Suprapubic skin (tissue), 4 donors: ENCODE measurements around the gene HMCN1. TPM values are rescaled to one million over a fixed set of nuclear protein-coding genes. Genes with fewer than 3 reads are reported as not detected.

Experiments used
- DNase-seq, 2 donors: peaks; one replicate each; pipeline ENCODE4 v3.0.0-alpha.2; 2019; ENCODE audit warnings: low spot score in 2 of 2
- H3K27ac ChIP-seq: fragments of 200-600 bp; sonication (generic); one replicate; pipeline ENCODE4 v1.5.1; 2019
- H3K27me3 ChIP-seq: fragments of 200-600 bp; sonication (generic); one replicate; pipeline ENCODE4 v1.5.1; 2019
- H3K36me3 ChIP-seq: fragments of 200-600 bp; sonication (generic); one replicate; pipeline ENCODE4 v1.5.1; 2019
- H3K4me1 ChIP-seq: fragments of 200-600 bp; sonication (generic); one replicate; pipeline ENCODE4 v1.5.1; 2019
- H3K4me3 ChIP-seq: fragments of 200-600 bp; sonication (generic); one replicate; pipeline ENCODE4 v1.5.1; 2019; ENCODE audit warnings: mild to moderate bottlenecking
- H3K9me3 ChIP-seq: fragments of 200-600 bp; sonication (generic); one replicate; pipeline ENCODE4 v1.5.1; 2019
- EP300 ChIP-seq: sonication (generic); formaldehyde crosslinking; IDR thresholded peaks from one replicate; pipeline ENCODE4 v1.6.1; 2017; ENCODE audit warnings: antibody characterized with exemption
- POLR2A ChIP-seq, 2 donors: fragments of 450-650 bp; IDR thresholded peaks; one replicate each; pipeline ENCODE4 v1.6.1; 2017; ENCODE audit warnings: antibody characterized with exemption in 2 of 2, mild to moderate bottlenecking in 2 of 2, moderate library complexity in 2 of 2
- POLR2AphosphoS5 ChIP-seq, 3 donors: sonication (generic); formaldehyde crosslinking; IDR thresholded peaks; one replicate each; pipeline ENCODE4 v1.6.1; 2017; ENCODE audit warnings: antibody characterized with exemption in 3 of 3
- WGBS: methylation state at CpG from one replicate; pipeline ENCODE4 v1.1.5; 2018; 5-methylcytosine and 5-hydroxymethylcytosine counted together
- total RNA-seq, 4 donors: library from RNA; depleted of rRNA; stranded (reverse); fragments of >200 nt; gene quantifications; one replicate each; pipeline ENCODE4 v1.1.0, GENCODE V29; 2016
- TF ChIP-seq, protein P1 (sequence below), 2 donors: fragments of 200-600 bp in 1 of 2; fragments of 450-650 bp in 1 of 2; sonication (generic) in 1 of 2; IDR thresholded peaks; one replicate each; pipeline ENCODE4 v1.5.1; 2016 to 2019; ENCODE audit warnings: antibody characterized with exemption in 2 of 2, mild to moderate bottlenecking in 1 of 2, moderate library complexity in 1 of 2

Gene HMCN1
- total RNA-seq, 4 donors from 2014 or later, result 2.2 to 5.6 (median 3.7) TPM

DNA sequence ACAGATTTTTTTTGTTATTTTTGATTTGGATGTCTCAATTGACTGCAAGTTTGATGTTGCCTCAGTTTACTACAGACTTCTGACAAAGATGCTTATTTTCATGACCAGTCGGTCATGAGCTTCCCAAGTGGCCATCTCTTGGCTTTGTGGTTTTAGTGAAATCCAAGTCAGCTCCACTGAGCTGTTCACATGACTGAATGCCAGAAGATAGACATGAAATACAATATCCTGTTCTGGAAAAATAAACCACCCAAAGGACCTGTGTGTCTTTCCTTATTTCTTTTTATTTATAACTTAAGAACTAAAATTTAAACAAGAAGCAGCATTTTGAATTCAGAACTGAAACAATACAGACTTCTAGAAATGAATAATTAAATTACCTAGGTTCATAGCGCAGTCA lies 89.3 kb downstream of the HMCN1 start:
- Histone ChIP-seq H3K27me3 (no peaks in the 10 kb centered on the region), H3K27ac (no peak overlapping the region), H3K9me3 (no peaks in the 10 kb centered on the region), H3K4me1 (peaks cover 4% of the 10 kb centered on the region), H3K4me3 (no peak overlapping the region), H3K36me3 (no peaks in the 10 kb centered on the region)
- no peak for DNase-seq
- 80% methylated on average over 2 of the region's 2 CpGs for WGBS
- no peak for TF ChIP-seq POLR2AphosphoS5 (IDR thresholded peaks at IDR 0.05)
- no peak for TF ChIP-seq EP300
- TF ChIP-seq, protein P1, sequence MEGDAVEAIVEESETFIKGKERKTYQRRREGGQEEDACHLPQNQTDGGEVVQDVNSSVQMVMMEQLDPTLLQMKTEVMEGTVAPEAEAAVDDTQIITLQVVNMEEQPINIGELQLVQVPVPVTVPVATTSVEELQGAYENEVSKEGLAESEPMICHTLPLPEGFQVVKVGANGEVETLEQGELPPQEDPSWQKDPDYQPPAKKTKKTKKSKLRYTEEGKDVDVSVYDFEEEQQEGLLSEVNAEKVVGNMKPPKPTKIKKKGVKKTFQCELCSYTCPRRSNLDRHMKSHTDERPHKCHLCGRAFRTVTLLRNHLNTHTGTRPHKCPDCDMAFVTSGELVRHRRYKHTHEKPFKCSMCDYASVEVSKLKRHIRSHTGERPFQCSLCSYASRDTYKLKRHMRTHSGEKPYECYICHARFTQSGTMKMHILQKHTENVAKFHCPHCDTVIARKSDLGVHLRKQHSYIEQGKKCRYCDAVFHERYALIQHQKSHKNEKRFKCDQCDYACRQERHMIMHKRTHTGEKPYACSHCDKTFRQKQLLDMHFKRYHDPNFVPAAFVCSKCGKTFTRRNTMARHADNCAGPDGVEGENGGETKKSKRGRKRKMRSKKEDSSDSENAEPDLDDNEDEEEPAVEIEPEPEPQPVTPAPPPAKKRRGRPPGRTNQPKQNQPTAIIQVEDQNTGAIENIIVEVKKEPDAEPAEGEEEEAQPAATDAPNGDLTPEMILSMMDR (IDR thresholded peaks at IDR 0.05), result no peak
- TF ChIP-seq POLR2A (IDR thresholded peaks at IDR 0.05), result no peak

DNA sequence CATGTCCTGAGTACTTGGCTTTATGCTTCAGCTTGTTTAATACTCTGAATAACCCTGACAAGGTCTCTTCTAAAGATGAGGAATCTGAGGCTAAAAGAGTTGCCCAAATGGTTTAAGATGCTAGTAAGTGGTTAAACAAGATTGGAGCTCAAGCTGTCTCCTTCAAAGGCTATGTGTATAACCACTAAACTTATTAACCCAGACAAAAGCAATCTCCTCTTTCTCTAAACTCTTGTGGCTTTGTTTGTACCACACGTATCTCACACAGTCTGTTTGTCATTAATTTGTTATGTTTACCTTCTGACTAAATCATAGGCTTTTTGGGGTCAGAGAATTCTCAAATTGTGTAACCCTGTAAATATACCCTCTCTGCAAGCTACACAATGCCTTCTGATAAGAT lies 89.9 kb downstream of the HMCN1 start:
- DNase-seq, result no peak
- H3K36me3 ChIP-seq, result no peaks in the 10 kb centered on the region
- no peak overlapping the region for H3K27ac ChIP-seq
- no peak overlapping the region for H3K4me3 ChIP-seq
- H3K9me3 ChIP-seq, result no peaks in the 10 kb centered on the region
- WGBS, result 69% methylated on average over 1 of the region's 1 CpG
- no peaks in the 10 kb centered on the region for H3K27me3 ChIP-seq
- peaks cover 4% of the 10 kb centered on the region for H3K4me1 ChIP-seq
- no peak for TF ChIP-seq POLR2A (IDR thresholded peaks at IDR 0.05)
- TF ChIP-seq, protein P1 (IDR thresholded peaks at IDR 0.05), result no peak
- TF ChIP-seq POLR2AphosphoS5 (IDR thresholded peaks at IDR 0.05), result no peak
- no peak for TF ChIP-seq EP300

DNA sequence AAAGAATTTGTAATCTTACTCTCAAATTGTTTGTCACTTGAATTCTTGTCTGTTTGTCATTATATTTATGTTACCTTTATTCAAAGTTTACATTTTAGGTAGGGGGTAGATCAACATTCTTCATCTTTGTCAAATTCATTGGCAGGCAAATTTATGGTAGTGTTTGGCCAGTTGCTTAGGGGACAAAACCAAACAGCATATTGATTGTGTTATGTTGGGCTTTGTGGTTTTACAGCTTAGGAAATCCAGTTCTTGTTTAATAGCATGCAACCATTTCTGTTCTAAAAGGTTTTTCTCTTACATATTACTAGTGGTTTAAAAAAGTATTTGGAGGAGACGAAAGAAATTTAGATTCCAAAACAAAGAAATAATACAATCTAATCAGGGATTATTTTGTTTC lies 91.4 kb downstream of the HMCN1 start:
- no peak overlapping the region for H3K4me3 ChIP-seq
- H3K27ac ChIP-seq, result no peak overlapping the region
- DNase-seq, result no peak
- no peaks in the 10 kb centered on the region for H3K27me3 ChIP-seq
- 55% methylated on average over 1 of the region's 1 CpG for WGBS
- no peaks in the 10 kb centered on the region for H3K36me3 ChIP-seq
- H3K9me3 ChIP-seq, result no peaks in the 10 kb centered on the region
- peaks cover 4% of the 10 kb centered on the region for H3K4me1 ChIP-seq
- TF ChIP-seq POLR2AphosphoS5 (IDR thresholded peaks at IDR 0.05) (no peak), POLR2A (IDR thresholded peaks at IDR 0.05) (no peak)
- TF ChIP-seq, protein P1 (IDR thresholded peaks at IDR 0.05), result no peak

DNA sequence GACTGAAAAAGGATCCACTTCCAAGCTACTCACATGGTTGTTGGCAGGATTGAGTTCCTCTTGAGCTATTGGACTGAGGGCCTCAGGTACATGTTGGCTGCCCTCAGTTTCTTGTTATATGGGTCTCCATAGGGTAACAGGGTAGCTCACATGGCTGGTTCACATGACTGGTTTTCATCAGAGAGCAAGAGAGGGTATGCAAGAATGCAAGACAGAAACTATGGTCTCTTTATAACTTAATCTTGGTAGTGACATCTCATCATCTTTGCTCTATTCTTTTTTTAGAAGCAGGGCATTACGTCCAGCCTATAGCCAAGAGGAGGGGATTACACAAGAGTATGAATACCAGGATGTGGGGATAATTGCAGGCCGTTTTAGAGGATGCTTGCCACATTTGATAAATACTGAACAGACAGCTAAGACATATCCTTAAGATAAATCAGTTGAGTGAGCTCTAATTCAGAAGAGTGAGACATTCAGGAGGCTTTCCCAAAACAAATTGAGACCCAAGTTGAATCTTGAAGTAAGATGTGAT lies 100.2 kb downstream of the HMCN1 start:
- no peaks in the 10 kb centered on the region for H3K9me3 ChIP-seq
- H3K27ac ChIP-seq, result no peak overlapping the region
- H3K27me3 ChIP-seq, result no peaks in the 10 kb centered on the region
- no peaks in the 10 kb centered on the region for H3K36me3 ChIP-seq
- H3K4me1 ChIP-seq, result no peaks in the 10 kb centered on the region
- TF ChIP-seq POLR2A (IDR thresholded peaks at IDR 0.05) (no peak), EP300 (no peak), POLR2AphosphoS5 (IDR thresholded peaks at IDR 0.05) (no peak)
- TF ChIP-seq, protein P1 (IDR thresholded peaks at IDR 0.05), result no peak
- DNase-seq, result no peak
- 71% methylated on average over 2 of the region's 2 CpGs for WGBS
- no peak overlapping the region for H3K4me3 ChIP-seq

DNA sequence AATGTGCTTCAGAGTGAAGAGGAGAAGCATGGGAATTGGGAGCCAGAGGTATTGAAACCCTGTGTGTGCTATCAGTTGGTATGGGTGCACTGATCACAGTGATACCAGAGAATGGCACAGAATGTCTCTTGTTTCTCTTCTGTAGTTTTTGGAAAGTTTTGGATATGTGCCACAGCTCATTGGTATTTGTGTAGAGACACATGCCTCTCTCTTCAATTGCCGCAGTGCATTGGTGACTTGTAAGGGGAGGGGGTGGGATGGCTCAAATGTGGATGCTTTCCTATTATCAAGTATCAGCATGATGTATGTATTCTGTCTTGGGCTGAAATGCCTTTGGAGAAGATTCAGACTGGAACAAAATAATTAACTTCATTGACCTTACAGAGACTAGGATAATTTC lies 101.0 kb downstream of the HMCN1 start:
- Histone ChIP-seq H3K4me1 (no peaks in the 10 kb centered on the region), H3K36me3 (no peaks in the 10 kb centered on the region), H3K4me3 (no peak overlapping the region), H3K9me3 (no peaks in the 10 kb centered on the region), H3K27me3 (no peaks in the 10 kb centered on the region), H3K27ac (no peak overlapping the region)
- no peak for TF ChIP-seq EP300
- no peak for TF ChIP-seq POLR2A (IDR thresholded peaks at IDR 0.05)
- TF ChIP-seq, protein P1 (IDR thresholded peaks at IDR 0.05), result no peak
- no peak for TF ChIP-seq POLR2AphosphoS5 (IDR thresholded peaks at IDR 0.05)
- WGBS, result 92% methylated on average over 1 of the region's 1 CpG
- no peak for DNase-seq
